Transverse colon (tissue), 4 donors: Measurements from ENCODE around the gene WBP1L. TPM values are rescaled to one million over a fixed set of nuclear protein-coding genes. Genes with fewer than 3 reads are reported as not detected.

ENCODE experiments used
- DNase-seq: peaks from one replicate; pipeline ENCODE4 v3.0.0-alpha.2; 2019
- H3K27ac ChIP-seq, 4 donors: fragments of 200-600 bp; sonication (generic); 2 replicates each; pipeline ENCODE4 v1.5.1; 2016 to 2018; ENCODE audit warnings: inconsistent platforms in 4 of 4
- H3K27me3 ChIP-seq: fragments of 200-600 bp; sonication (generic); 2 replicates; pipeline ENCODE4 v1.5.1; 2017; ENCODE audit warnings: inconsistent platforms
- H3K36me3 ChIP-seq, 4 donors: fragments of 200-600 bp; sonication (generic); 2 replicates each; pipeline ENCODE4 v1.5.1; 2017 to 2019; ENCODE audit warnings: inconsistent platforms in 4 of 4
- H3K4me1 ChIP-seq, 4 donors: fragments of 200-600 bp; sonication (generic); 2 replicates each; pipeline ENCODE4 v1.5.1; 2017 to 2020; ENCODE audit warnings: inconsistent platforms in 4 of 4
- H3K4me3 ChIP-seq, 4 donors: fragments of 200-600 bp; sonication (generic); 1 replicate in 1 of 4; 2 replicates in 3 of 4; pipeline versions ENCODE4 v1.5.1 to v1.6.1; 2017 to 2019; ENCODE audit warnings: inconsistent platforms in 4 of 4
- H3K9me3 ChIP-seq, 2 donors: fragments of 200-600 bp; sonication (generic); 2 replicates each; pipeline ENCODE4 v1.5.1; 2017 to 2019; ENCODE audit warnings: inconsistent platforms in 2 of 2
- EP300 ChIP-seq: sonication (generic); formaldehyde crosslinking; IDR thresholded peaks from one replicate; pipeline ENCODE4 v1.6.1; 2017; ENCODE audit warnings: antibody characterized with exemption, low read depth
- POLR2A ChIP-seq: fragments of 450-650 bp; IDR thresholded peaks from one replicate; pipeline ENCODE4 v1.6.1; 2016; ENCODE audit warnings: antibody characterized with exemption, mild to moderate bottlenecking, moderate library complexity
- POLR2AphosphoS5 ChIP-seq, 3 donors: sonication (generic); formaldehyde crosslinking; IDR thresholded peaks; one replicate each; pipeline ENCODE4 v1.6.1; 2016; ENCODE audit warnings: antibody characterized with exemption in 3 of 3
- WGBS, 2 donors: methylation state at CpG; one replicate each; pipeline ENCODE4 v1.1.5; 2018; ENCODE audit warnings: low coverage in 1 of 2; 5-methylcytosine and 5-hydroxymethylcytosine counted together
- in situ Hi-C, 4 donors: fragments of 200-750 bp; cut with MboI; loops; one replicate each; pipeline versions ENCODE4 v1.15.0 to v1.15.1; 2017; ENCODE audit warnings: low sequenced_read_pairs in 3 of 4, low pct_ligation_motif_present in 1 of 4, low pct_unique_long_range_greater_than_20kb in 1 of 4
- intact Hi-C: fragments of 100-400 bp; cut with DNase I; formaldehyde crosslinking; loops from one replicate; pipeline ENCODE4 v1.15.1; 2023; ENCODE audit warnings: low total_unique reads
- total RNA-seq, 4 donors: library from RNA; depleted of rRNA; stranded (reverse); fragments of >200 nt; gene quantifications; one replicate each; pipeline ENCODE4 v1.1.0, GENCODE V29; 2016
- TF ChIP-seq, protein P1 (sequence below), 5 experiments: fragments of 200-600 bp in 3 of 5; fragments of 450-650 bp in 2 of 5; sonication (generic) in 3 of 5; IDR thresholded peaks; 1 replicate in 2 of 5; 2 replicates in 3 of 5; pipeline ENCODE4 v1.5.1; 2016 to 2017; ENCODE audit warnings: antibody characterized with exemption in 5 of 5, inconsistent platforms in 3 of 5, mild to moderate bottlenecking in 2 of 5, moderate library complexity in 1 of 5

Gene WBP1L
- total RNA-seq, 4 donors from 2014 or later = 68.9 to 168 (median 129) TPM

- H3K27me3 ChIP-seq = no peaks in the 10 kb centered on the region
- TF ChIP-seq POLR2A (no peak), POLR2AphosphoS5 (IDR thresholded peaks at IDR 0.05) (no peak), EP300 (no peak)
- TF ChIP-seq, protein P1, sequence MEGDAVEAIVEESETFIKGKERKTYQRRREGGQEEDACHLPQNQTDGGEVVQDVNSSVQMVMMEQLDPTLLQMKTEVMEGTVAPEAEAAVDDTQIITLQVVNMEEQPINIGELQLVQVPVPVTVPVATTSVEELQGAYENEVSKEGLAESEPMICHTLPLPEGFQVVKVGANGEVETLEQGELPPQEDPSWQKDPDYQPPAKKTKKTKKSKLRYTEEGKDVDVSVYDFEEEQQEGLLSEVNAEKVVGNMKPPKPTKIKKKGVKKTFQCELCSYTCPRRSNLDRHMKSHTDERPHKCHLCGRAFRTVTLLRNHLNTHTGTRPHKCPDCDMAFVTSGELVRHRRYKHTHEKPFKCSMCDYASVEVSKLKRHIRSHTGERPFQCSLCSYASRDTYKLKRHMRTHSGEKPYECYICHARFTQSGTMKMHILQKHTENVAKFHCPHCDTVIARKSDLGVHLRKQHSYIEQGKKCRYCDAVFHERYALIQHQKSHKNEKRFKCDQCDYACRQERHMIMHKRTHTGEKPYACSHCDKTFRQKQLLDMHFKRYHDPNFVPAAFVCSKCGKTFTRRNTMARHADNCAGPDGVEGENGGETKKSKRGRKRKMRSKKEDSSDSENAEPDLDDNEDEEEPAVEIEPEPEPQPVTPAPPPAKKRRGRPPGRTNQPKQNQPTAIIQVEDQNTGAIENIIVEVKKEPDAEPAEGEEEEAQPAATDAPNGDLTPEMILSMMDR (IDR thresholded peaks at IDR 0.05) = no peak
- intact Hi-C loops (loop anchor here (10.0 kb wide), 1 partner anchor 114 kb away; the partner anchor contains the start of gene CYP17A1), in situ Hi-C loops (loop anchor here in 3 of 4 donors (10.0 kb wide), 2 partner anchors 174 to 184 kb away; no protein-coding TSS in a partner anchor)
- no peak for DNase-seq
- peaks cover 0 to 3% (median 2%) of the 10 kb centered on the region in 4 donors for H3K4me1 ChIP-seq
- no peaks in the 10 kb centered on the region for H3K36me3 ChIP-seq
- no peak overlapping the region for H3K27ac ChIP-seq
- no peaks in the 10 kb centered on the region for H3K9me3 ChIP-seq
- H3K4me3 ChIP-seq = no peak overlapping the region
- 90 to 92% methylated on average over 2 to 3 of the region's 3 CpGs for WGBS, 2 donors
Measured at GRCh38 chr10:102720337-102720736, 23.4 kb upstream of the WBP1L start.

GRCh38 chr10:102720775-102721301 lies 22.9 kb upstream of the WBP1L start:
- in situ Hi-C loops = loop anchor here in 3 of 4 donors (10.0 kb wide), 2 partner anchors 174 to 184 kb away; no protein-coding TSS in a partner anchor
- Histone ChIP-seq H3K36me3 (no peaks in the 10 kb centered on the region), H3K9me3 (no peaks in the 10 kb centered on the region), H3K4me1 (no peaks in the 10 kb centered on the region), H3K27ac (no peak overlapping the region), H3K27me3 (no peaks in the 10 kb centered on the region), H3K4me3 (no peak overlapping the region)
- 79 to 81% methylated on average over 6 of the region's 6 CpGs for WGBS, 2 donors
- DNase-seq = no peak
- intact Hi-C loops = loop anchor here (10.0 kb wide), 1 partner anchor 114 kb away; the partner anchor contains the start of gene CYP17A1
- TF ChIP-seq POLR2AphosphoS5 (IDR thresholded peaks at IDR 0.05) (no peak), POLR2A (no peak), EP300 (no peak)
- TF ChIP-seq, protein P1 (IDR thresholded peaks at IDR 0.05) = no peak

DNA sequence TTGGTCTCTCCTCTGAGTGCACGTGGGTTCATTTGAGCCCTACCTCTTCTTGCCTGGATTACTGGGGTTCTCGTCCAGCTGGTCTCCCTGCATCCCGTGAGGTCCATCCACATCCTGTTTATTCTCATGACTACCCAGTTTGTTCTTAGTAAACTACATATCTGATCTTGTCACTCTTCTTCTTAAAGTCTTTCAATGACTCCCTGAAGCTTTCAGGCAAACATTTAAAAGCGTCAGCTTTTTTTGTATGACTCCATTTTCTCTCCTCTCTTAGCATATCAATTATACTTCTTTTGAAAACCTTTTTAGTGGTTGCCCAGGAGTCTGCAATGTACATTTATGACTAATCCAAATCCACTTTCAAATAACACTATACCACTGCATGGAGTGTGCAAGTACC lies 21.8 kb upstream of the WBP1L start:
- Histone ChIP-seq H3K27ac (no peak overlapping the region), H3K4me1 (no peaks in the 10 kb centered on the region), H3K36me3 (no peaks in the 10 kb centered on the region), H3K27me3 (no peaks in the 10 kb centered on the region), H3K4me3 (no peak overlapping the region), H3K9me3 (no peaks in the 10 kb centered on the region)
- in situ Hi-C loops = loop anchor here in 3 of 4 donors (10.0 kb wide), 2 partner anchors 173 to 183 kb away; no protein-coding TSS in a partner anchor
- intact Hi-C loops = loop anchor here (2.0 to 10.0 kb wide), 2 partner anchors 113 to 219 kb away; partner anchors contain the start of genes ACTR1A, CYP17A1 and SUFU
- TF ChIP-seq POLR2A (no peak), EP300 (no peak), POLR2AphosphoS5 (IDR thresholded peaks at IDR 0.05) (no peak)
- TF ChIP-seq, protein P1 (IDR thresholded peaks at IDR 0.05) = no peak
- DNase-seq = no peak
- 58 to 76% methylated on average over 2 to 4 of the region's 4 CpGs for WGBS, 2 donors

DNA sequence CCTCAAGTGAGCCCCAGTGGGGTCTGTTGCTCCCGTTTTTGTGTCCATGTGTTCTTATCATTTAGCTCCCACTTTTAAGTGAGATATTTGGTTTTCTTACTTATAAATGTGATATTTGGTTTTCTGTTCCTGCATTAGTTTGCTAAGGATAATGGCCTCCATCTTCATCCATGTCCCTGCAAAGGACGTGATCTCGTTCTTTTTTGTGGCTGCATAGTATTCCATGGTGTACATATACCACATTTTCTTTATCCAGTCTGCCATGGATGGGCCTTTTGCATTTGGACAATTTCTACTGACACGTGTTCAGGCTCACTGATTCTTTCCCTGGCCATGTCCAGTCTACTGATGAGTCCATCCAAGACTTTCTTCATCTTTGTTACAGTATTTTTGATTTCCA lies 19.8 kb upstream of the WBP1L start:
- Histone ChIP-seq H3K27ac (no peak overlapping the region), H3K36me3 (no peaks in the 10 kb centered on the region), H3K4me3 (no peak overlapping the region), H3K4me1 (no peaks in the 10 kb centered on the region), H3K9me3 (no peaks in the 10 kb centered on the region), H3K27me3 (no peaks in the 10 kb centered on the region)
- DNase-seq = no peak
- intact Hi-C loops = loop anchor here (2.0 to 10.0 kb wide), 2 partner anchors 111 to 221 kb away; partner anchors contain the start of genes ACTR1A, CYP17A1 and SUFU
- TF ChIP-seq POLR2A (no peak), POLR2AphosphoS5 (IDR thresholded peaks at IDR 0.05) (no peak), EP300 (no peak)
- TF ChIP-seq, protein P1 (IDR thresholded peaks at IDR 0.05) = no peak
- WGBS, 2 donors = 94 to 100% methylated on average over 4 of the region's 4 CpGs
- in situ Hi-C loops = loop anchor here in 3 of 4 donors (10.0 kb wide), 2 partner anchors 171 to 181 kb away; no protein-coding TSS in a partner anchor
